H1 (cell line): ENCODE data around the gene RPIA. TPM values are rescaled to one million over a fixed set of nuclear protein-coding genes. Genes with fewer than 3 reads are reported as not detected.

Experiments used
- CTCF ChIA-PET: fragments of 300-600 bp; sonication (Branson Sonifier 250); formaldehyde crosslinking; loops from one replicate; lab custom pipeline; 2021; ENCODE audit not compliant: partially characterized antibody; lab: Charles Lee
- POLR2A ChIA-PET: fragments of 300-600 bp; sonication (Branson Sonifier 250); formaldehyde crosslinking; loops from one replicate; lab custom pipeline; 2021; ENCODE audit warnings: inconsistent platforms; ENCODE audit not compliant: partially characterized antibody; lab: Charles Lee
- DNase-seq, 2 experiments: peaks; one replicate each; pipeline versions ENCODE4 v3.0.0 to v3.0.0-alpha.2; 2010 to 2022; ENCODE audit warnings: low spot score in 2 of 2, low read depth in 1 of 2, mixed read lengths in 1 of 2
- FAIRE-seq: peaks from 2 replicates; lab custom pipeline; 2011; peaks lifted over from hg19 to GRCh38; lab: Jason Lieb, UNC
- H2AFZ ChIP-seq: 2 replicates; pipeline ENCODE4 v1.8.1; 2012; ENCODE audit warnings: low read length, inconsistent platforms
- H2AK5ac ChIP-seq: 2 replicates; pipeline ENCODE4 v1.6.1; 2013; ENCODE audit warnings: low read depth, low read length
- H2BK120ac ChIP-seq: replicated peaks from 2 replicates; pipeline ENCODE3; 2013; ENCODE audit warnings: low read depth, low read length, inconsistent platforms
- H2BK12ac ChIP-seq: 2 replicates; pipeline ENCODE4 v1.6.1; 2013; ENCODE audit warnings: low read depth, low read length
- H2BK15ac ChIP-seq: 2 replicates; pipeline ENCODE4 v1.6.1; 2013; ENCODE audit warnings: low read length
- H2BK20ac ChIP-seq: 2 replicates; pipeline ENCODE4 v1.6.1; 2013; ENCODE audit warnings: low read length
- H2BK5ac ChIP-seq: 2 replicates; pipeline ENCODE4 v1.6.1; 2013; ENCODE audit warnings: low read depth, low read length
- H3K14ac ChIP-seq: 2 replicates; pipeline ENCODE4 v1.6.1; 2013; ENCODE audit warnings: inconsistent platforms; ENCODE audit not compliant: insufficient read length
- H3K18ac ChIP-seq: 2 replicates; pipeline ENCODE4 v1.6.1; 2013; ENCODE audit warnings: low read length; ENCODE audit errors: extremely low read depth
- H3K23ac ChIP-seq: 2 replicates; pipeline ENCODE4 v1.6.1; 2013; ENCODE audit warnings: inconsistent platforms; ENCODE audit not compliant: insufficient read length
- H3K23me2 ChIP-seq: 2 replicates; pipeline ENCODE4 v1.6.1; 2013; ENCODE audit warnings: low read depth, low read length
- H3K27ac ChIP-seq: 2 replicates; pipeline ENCODE4 v1.6.1; 2011; ENCODE audit warnings: low read depth, low read length, inconsistent platforms
- H3K27me3 ChIP-seq, 4 experiments: replicated peaks in 1 of 4; 1 replicate in 1 of 4; 2 replicates in 3 of 4; pipeline versions ENCODE4 v1.6.1 to v1.8.1; 2011 to 2013; ENCODE audit warnings: low read length in 3 of 4, mild to moderate bottlenecking in 3 of 4, inconsistent platforms in 2 of 4, mixed read lengths in 2 of 4, moderate library complexity in 1 of 4; ENCODE audit not compliant: control insufficient read depth in 3 of 4, insufficient read depth in 3 of 4; ENCODE audit errors: extremely low read depth in 1 of 4
- H3K36me3 ChIP-seq, 4 experiments: 2 replicates each; pipeline versions ENCODE4 v1.6.1 to v1.8.1; 2011 to 2013; ENCODE audit warnings: mild to moderate bottlenecking in 4 of 4, low read length in 3 of 4, moderate library complexity in 2 of 4, control low read depth in 1 of 4, inconsistent platforms in 1 of 4; ENCODE audit not compliant: insufficient read depth in 4 of 4, control insufficient read depth in 2 of 4
- H3K4ac ChIP-seq: replicated peaks from 2 replicates; pipeline ENCODE3; 2013; ENCODE audit warnings: low read length, low read depth, mixed read lengths, inconsistent platforms; ENCODE audit not compliant: insufficient read length
- H3K4me1 ChIP-seq, 4 experiments: replicated peaks in 1 of 4; 1 replicate in 1 of 4; 2 replicates in 3 of 4; pipeline versions ENCODE4 v1.6.1 to v1.8.1; 2011 to 2013; ENCODE audit warnings: low read length in 3 of 4, inconsistent platforms in 2 of 4, mixed read lengths in 1 of 4; ENCODE audit not compliant: insufficient read depth in 4 of 4, control insufficient read depth in 3 of 4
- H3K4me2 ChIP-seq, 2 experiments: 2 replicates each; pipeline versions ENCODE4 v1.6.1 to v1.8.1; 2011 to 2013; ENCODE audit warnings: low read depth in 2 of 2, low read length in 2 of 2, control low read depth in 1 of 2, inconsistent platforms in 1 of 2, mild to moderate bottlenecking in 1 of 2; ENCODE audit not compliant: insufficient read depth in 1 of 2
- H3K4me3 ChIP-seq, 4 experiments: fragments of 200-600, 300-600 bp in 1 of 4; sonication (generic), shearing (Covaris generic), sonication (Bioruptor Twin) in 1 of 4; 2 replicates each; pipeline versions ENCODE4 v1.5.1 to v1.8.1; 2011 to 2016; ENCODE audit warnings: low read length in 4 of 4, low read depth in 3 of 4, control low read depth in 2 of 4, inconsistent platforms in 2 of 4, mild to moderate bottlenecking in 2 of 4, mixed read lengths in 1 of 4, moderate library complexity in 1 of 4; ENCODE audit not compliant: insufficient read depth in 2 of 4; ENCODE audit errors: extremely low read depth in 1 of 4
- H3K56ac ChIP-seq: replicated peaks from 2 replicates; pipeline ENCODE3; 2013; ENCODE audit warnings: low read depth, mild to moderate bottlenecking, mixed read lengths, low read length, inconsistent platforms; ENCODE audit not compliant: insufficient read length
- H3K79me1 ChIP-seq: 2 replicates; pipeline ENCODE4 v1.6.1; 2013; ENCODE audit warnings: low read depth, low read length, control low read depth
- H3K79me2 ChIP-seq, 2 experiments: 2 replicates each; pipeline versions ENCODE4 v1.6.1 to v1.8.1; 2012 to 2013; ENCODE audit warnings: low read length in 2 of 2, mild to moderate bottlenecking in 2 of 2, inconsistent platforms in 1 of 2; ENCODE audit not compliant: insufficient read depth in 2 of 2, control insufficient read depth in 1 of 2
- H3K9ac ChIP-seq, 4 experiments: replicated peaks in 1 of 4; 1 replicate in 1 of 4; 2 replicates in 3 of 4; pipeline versions ENCODE4 v1.6.1 to v1.8.1; 2011 to 2013; ENCODE audit warnings: low read depth in 3 of 4, low read length in 3 of 4, control low read depth in 2 of 4, mild to moderate bottlenecking in 2 of 4, moderate library complexity in 2 of 4, inconsistent platforms in 1 of 4; ENCODE audit errors: extremely low read depth in 1 of 4
- H3K9me3 ChIP-seq, 2 experiments: 2 replicates each; pipeline versions ENCODE4 v1.6.1 to v1.8.1; 2012 to 2013; ENCODE audit warnings: mild to moderate bottlenecking in 2 of 2, moderate library complexity in 2 of 2, control low read depth in 1 of 2, inconsistent platforms in 1 of 2, low read depth in 1 of 2, low read length in 1 of 2, mixed read lengths in 1 of 2; ENCODE audit not compliant: insufficient read depth in 2 of 2
- H4K20me1 ChIP-seq, 2 experiments: replicated peaks in 1 of 2; 2 replicates each; pipeline versions ENCODE3 to v1.8.1; 2011 to 2013; ENCODE audit warnings: inconsistent platforms in 2 of 2, low read length in 2 of 2, mild to moderate bottlenecking in 1 of 2; ENCODE audit not compliant: insufficient read depth in 2 of 2, control insufficient read depth in 1 of 2
- H4K5ac ChIP-seq: 2 replicates; pipeline ENCODE4 v1.6.1; 2013; ENCODE audit warnings: low read length, low read depth, mixed read lengths, inconsistent platforms; ENCODE audit not compliant: insufficient read length
- H4K8ac ChIP-seq: 2 replicates; pipeline ENCODE4 v1.8.0; 2013; ENCODE audit warnings: mild to moderate bottlenecking, moderate library complexity, low read length, inconsistent platforms; ENCODE audit not compliant: insufficient read depth; ENCODE audit errors: extremely low read depth
- H4K91ac ChIP-seq: replicated peaks from 2 replicates; pipeline ENCODE3; 2013; ENCODE audit warnings: low read length, mixed read lengths, inconsistent platforms; ENCODE audit not compliant: insufficient read length
- CTBP2 ChIP-seq: IDR thresholded peaks from 2 replicates; pipeline ENCODE4 v1.7.0; 2011; ENCODE audit warnings: borderline replicate concordance, mild to moderate bottlenecking, moderate library complexity, mixed read lengths, low read length; ENCODE audit not compliant: insufficient read depth, insufficient read length
- EP300 ChIP-seq, 2 experiments: IDR thresholded peaks; 1 replicate in 1 of 2; 2 replicates in 1 of 2; pipeline ENCODE4 v1.6.1; 2011 to 2012; ENCODE audit warnings: low read depth in 2 of 2, low read length in 2 of 2, mild to moderate bottlenecking in 2 of 2, borderline replicate concordance in 1 of 2, inconsistent platforms in 1 of 2, moderate library complexity in 1 of 2
- GABPA ChIP-seq: IDR thresholded peaks from 2 replicates; pipeline ENCODE4 v1.6.1; 2011; ENCODE audit warnings: mild to moderate bottlenecking, low read length, moderate library complexity, borderline replicate concordance; ENCODE audit not compliant: insufficient read depth
- KDM5A ChIP-seq: fragments of 200-600 bp; IDR thresholded peaks from 2 replicates; pipeline ENCODE4 v1.7.1; 2012; ENCODE audit warnings: mild to moderate bottlenecking, low read length, inconsistent platforms, mixed read lengths
- NRF1 ChIP-seq: IDR thresholded peaks from 2 replicates; pipeline ENCODE4 v1.6.1; 2011; ENCODE audit warnings: mild to moderate bottlenecking, low read depth, low read length, improper control_type of control experiment
- POLR2AphosphoS5 ChIP-seq: IDR thresholded peaks from 2 replicates; pipeline ENCODE4 v1.6.1; 2011; ENCODE audit warnings: low read depth, low read length
- POU5F1 ChIP-seq: IDR thresholded peaks from 2 replicates; pipeline ENCODE4 v1.6.1; 2011; ENCODE audit warnings: low read depth, mild to moderate bottlenecking, low read length, moderate library complexity
- RXRA ChIP-seq: IDR thresholded peaks from 2 replicates; pipeline ENCODE4 v1.6.1; 2011; ENCODE audit warnings: low read depth, mild to moderate bottlenecking, low read length, moderate library complexity; ENCODE audit not compliant: insufficient read depth
- SP2 ChIP-seq: IDR thresholded peaks from 2 replicates; pipeline ENCODE4 v1.6.1; 2012; ENCODE audit warnings: mild to moderate bottlenecking, low read length, inconsistent platforms
- YY1 ChIP-seq: IDR thresholded peaks from 2 replicates; pipeline ENCODE4 v1.6.1; 2011; ENCODE audit warnings: low read depth, mild to moderate bottlenecking, low read length
- WGBS, 2 experiments: shearing (Covaris generic) in 1 of 2; methylation state at CpG; one replicate each; pipeline versions ENCODE4 v1.1.6 to v1.1.7; 2013 to 2015; ENCODE audit warnings: low lambda C conversion rate in 2 of 2, mixed read lengths in 2 of 2, inconsistent platforms in 1 of 2, low coverage in 1 of 2, missing lambda C conversion rate in 1 of 2; ENCODE audit not compliant: insufficient replicate concordance in 2 of 2, insufficient coverage in 1 of 2, insufficient read length in 1 of 2; ENCODE audit errors: extremely low coverage in 1 of 2, missing lambda C conversion rate in 1 of 2; 5-methylcytosine and 5-hydroxymethylcytosine counted together
- polyA plus RNA-seq, 7 experiments: library from polyadenylated mRNA; depleted of rRNA in 3 of 7; stranded (reverse) in 5 of 7; unstranded in 2 of 7; fragments of >200 nt in 5 of 7; fragments of 200-250 nt in 2 of 7; gene quantifications; 1 replicate in 5 of 7; 2 replicates in 1 of 7; 4 replicates in 1 of 7; pipeline versions ENCODE4 v1.2.1 to v1.2.3, GENCODE V29; 2011 to 2013; ENCODE audit warnings: missing spikeins in 2 of 7, mixed read lengths in 2 of 7
- total RNA-seq: library from RNA; stranded (reverse); fragmentation: NEBNext Ultra II Directional; extraction: Animal tissue kit (Norgen Biotek cat#: 25700); gene quantifications from 2 replicates; pipeline ENCODE4 v1.2.1, GENCODE V29; 2021
- TF ChIP-seq, protein P1 (sequence below): IDR thresholded peaks from 2 replicates; pipeline ENCODE4 v1.6.1; 2012; ENCODE audit warnings: inconsistent platforms
- TF ChIP-seq, protein P2 (sequence below): IDR thresholded peaks from 2 replicates; pipeline ENCODE4 v1.6.1; 2012; ENCODE audit warnings: inconsistent platforms

Gene RPIA
- total and polyA plus RNA-seq, 2 of the 8 experiments (the other 6 are each of a cell fraction or from before 2014, with no cell fraction given), result 13.1 to 24.0 TPM

DNA sequence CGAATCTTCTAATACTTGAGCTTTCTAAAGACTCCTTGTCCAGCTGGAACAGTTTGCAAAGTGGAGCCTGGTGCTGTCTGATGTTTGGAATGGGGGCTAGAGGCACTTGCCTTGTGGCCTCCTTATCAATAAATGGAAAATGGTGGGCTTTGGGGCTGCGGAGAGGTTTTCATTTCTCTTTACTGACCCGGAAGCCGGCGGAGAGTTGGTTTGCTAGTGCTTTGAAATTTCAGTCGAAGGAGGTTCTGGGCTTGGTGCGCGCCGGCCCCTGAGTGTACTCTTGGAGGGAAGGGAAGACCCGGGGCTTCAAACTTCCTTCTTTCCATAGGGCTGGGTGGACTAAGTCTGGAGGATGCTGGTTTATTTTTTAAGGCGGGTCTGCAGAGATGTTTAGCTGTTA lies 714 bp downstream of the RPIA start:
- H3K4me3 ChIP-seq, result peak overlapping the region; percentile 65 to 95 (median 78)
- H3K27me3 ChIP-seq, result no peaks in the 10 kb centered on the region
- H2AK5ac ChIP-seq, result no peak overlapping the region
- no peak overlapping the region for H2BK120ac ChIP-seq
- no peak overlapping the region for H2BK12ac ChIP-seq
- peaks cover 0 to 4% (median 0%) of the 10 kb centered on the region in 4 experiments; a peak in 1 of 8 replicates for H3K36me3 ChIP-seq
- no peak overlapping the region for H3K14ac ChIP-seq
- H3K4me2 ChIP-seq, result peak overlapping the region; percentile 87 to 95
- WGBS, 2 experiments, result 8% methylated on average over 11 of the region's 11 CpGs; no CpG with 5 or more reads in 1 of the 2 experiments
- no peak overlapping the region for H3K4ac ChIP-seq
- H3K9me3 ChIP-seq, result peaks cover 6 to 11% of the 10 kb centered on the region in 2 experiments; a peak in 3 of 4 replicates
- peaks cover 15% of the 10 kb centered on the region for H3K79me1 ChIP-seq
- peaks cover 20 to 55% of the 10 kb centered on the region in 2 experiments for H3K79me2 ChIP-seq
- H3K9ac ChIP-seq, result peak overlapping the region in 3 of 4 experiments; percentile 42 to 74 (median 43); a peak in 4 of 7 replicates
- no peak overlapping the region for H2BK15ac ChIP-seq
- H3K18ac ChIP-seq, result peak overlapping the region; percentile 36; the same call in 1 of the 2 replicates
- H4K5ac ChIP-seq, result no peak overlapping the region
- no peak overlapping the region for H3K27ac ChIP-seq
- peaks cover 5% of the 10 kb centered on the region for H3K23me2 ChIP-seq
- H4K8ac ChIP-seq, result no peak overlapping the region
- POLR2A ChIA-PET, result interaction anchor here (0.6 to 1.4 kb wide), 3 partner anchors 22 to 1151 kb away, joined by 3 read pairs; no protein-coding TSS in a partner anchor
- H4K91ac ChIP-seq, result no peak overlapping the region
- FAIRE-seq, result no peak
- H2AFZ ChIP-seq, result no peak overlapping the region
- H2BK20ac ChIP-seq, result no peak overlapping the region
- peaks cover 0 to 2% of the 10 kb centered on the region in 2 experiments for H4K20me1 ChIP-seq
- no peak overlapping the region for H3K23ac ChIP-seq
- H2BK5ac ChIP-seq, result no peak overlapping the region
- H3K4me1 ChIP-seq, result peaks cover 0 to 5% (median 0%) of the 10 kb centered on the region in 4 experiments; a peak in 1 of 7 replicates
- peak in 1 of 2 experiments; percentile 49 for DNase-seq
- CTCF ChIA-PET, result interaction anchor here (0.7 to 5.7 kb wide), 4 partner anchors 12 to 19 kb away, joined by 3 to 44 read pairs (median 6); no protein-coding TSS in a partner anchor
- H3K56ac ChIP-seq, result no peak overlapping the region
- TF ChIP-seq POLR2AphosphoS5 (no peak), KDM5A (no peak), EP300 (IDR thresholded peaks at IDR 0.05; ENCODE audit: borderline replicate concordance in 1 of 2, low read depth in 2 of 2, low read length in 2 of 2) (no peak), CTBP2 (no peak), SP2 (no peak), YY1 (no peak), RXRA (no peak), POU5F1 (no peak), GABPA (no peak), NRF1 (no peak)
- TF ChIP-seq, protein P1, sequence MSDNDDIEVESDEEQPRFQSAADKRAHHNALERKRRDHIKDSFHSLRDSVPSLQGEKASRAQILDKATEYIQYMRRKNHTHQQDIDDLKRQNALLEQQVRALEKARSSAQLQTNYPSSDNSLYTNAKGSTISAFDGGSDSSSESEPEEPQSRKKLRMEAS, result no peak
- TF ChIP-seq, protein P2, sequence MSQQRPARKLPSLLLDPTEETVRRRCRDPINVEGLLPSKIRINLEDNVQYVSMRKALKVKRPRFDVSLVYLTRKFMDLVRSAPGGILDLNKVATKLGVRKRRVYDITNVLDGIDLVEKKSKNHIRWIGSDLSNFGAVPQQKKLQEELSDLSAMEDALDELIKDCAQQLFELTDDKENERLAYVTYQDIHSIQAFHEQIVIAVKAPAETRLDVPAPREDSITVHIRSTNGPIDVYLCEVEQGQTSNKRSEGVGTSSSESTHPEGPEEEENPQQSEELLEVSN, result no peak
